Measurements from ENCODE around the gene STARD6.

DNA sequence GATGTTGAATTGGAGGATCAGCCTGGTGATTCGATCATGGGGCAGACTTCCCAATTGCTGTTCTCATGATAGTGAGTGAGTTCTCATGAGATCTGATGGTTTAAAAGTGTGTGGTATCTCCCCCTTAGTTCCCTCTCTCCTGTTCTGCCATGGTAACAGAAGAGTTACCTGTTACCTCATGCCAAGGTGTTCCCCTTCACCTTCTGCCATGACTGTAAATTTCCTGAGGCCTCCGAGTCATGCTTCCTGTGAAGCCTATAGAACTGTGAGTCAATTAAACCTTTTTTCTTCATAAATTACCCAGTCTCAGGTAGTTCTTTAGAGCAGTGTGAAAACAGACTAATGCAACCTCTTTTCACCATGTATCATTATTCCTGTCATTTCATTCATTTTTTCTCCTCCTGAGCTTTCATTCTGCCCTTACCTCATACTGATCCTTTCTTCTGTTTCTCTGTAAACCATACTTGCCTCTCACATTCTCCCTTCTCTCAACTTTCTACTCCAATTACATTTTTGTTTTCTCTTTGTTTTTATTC lies 22.0 kb downstream of the STARD6 start:
- TF ChIP-seq POLR2AphosphoS5 (IDR thresholded peaks at IDR 0.05; ENCODE audit: low read depth, low read length) (no peak), SIN3A (IDR thresholded peaks at IDR 0.05; ENCODE audit: borderline replicate concordance, insufficient read depth, low read depth, low read length) (no peak), TCF7L2 (IDR thresholded peaks at IDR 0.05; ENCODE audit: low read depth, low read length) (no peak)
- TF ChIP-seq, protein P1, sequence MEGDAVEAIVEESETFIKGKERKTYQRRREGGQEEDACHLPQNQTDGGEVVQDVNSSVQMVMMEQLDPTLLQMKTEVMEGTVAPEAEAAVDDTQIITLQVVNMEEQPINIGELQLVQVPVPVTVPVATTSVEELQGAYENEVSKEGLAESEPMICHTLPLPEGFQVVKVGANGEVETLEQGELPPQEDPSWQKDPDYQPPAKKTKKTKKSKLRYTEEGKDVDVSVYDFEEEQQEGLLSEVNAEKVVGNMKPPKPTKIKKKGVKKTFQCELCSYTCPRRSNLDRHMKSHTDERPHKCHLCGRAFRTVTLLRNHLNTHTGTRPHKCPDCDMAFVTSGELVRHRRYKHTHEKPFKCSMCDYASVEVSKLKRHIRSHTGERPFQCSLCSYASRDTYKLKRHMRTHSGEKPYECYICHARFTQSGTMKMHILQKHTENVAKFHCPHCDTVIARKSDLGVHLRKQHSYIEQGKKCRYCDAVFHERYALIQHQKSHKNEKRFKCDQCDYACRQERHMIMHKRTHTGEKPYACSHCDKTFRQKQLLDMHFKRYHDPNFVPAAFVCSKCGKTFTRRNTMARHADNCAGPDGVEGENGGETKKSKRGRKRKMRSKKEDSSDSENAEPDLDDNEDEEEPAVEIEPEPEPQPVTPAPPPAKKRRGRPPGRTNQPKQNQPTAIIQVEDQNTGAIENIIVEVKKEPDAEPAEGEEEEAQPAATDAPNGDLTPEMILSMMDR (IDR thresholded peaks at IDR 0.05), result no peak
- TF ChIP-seq, protein P2, sequence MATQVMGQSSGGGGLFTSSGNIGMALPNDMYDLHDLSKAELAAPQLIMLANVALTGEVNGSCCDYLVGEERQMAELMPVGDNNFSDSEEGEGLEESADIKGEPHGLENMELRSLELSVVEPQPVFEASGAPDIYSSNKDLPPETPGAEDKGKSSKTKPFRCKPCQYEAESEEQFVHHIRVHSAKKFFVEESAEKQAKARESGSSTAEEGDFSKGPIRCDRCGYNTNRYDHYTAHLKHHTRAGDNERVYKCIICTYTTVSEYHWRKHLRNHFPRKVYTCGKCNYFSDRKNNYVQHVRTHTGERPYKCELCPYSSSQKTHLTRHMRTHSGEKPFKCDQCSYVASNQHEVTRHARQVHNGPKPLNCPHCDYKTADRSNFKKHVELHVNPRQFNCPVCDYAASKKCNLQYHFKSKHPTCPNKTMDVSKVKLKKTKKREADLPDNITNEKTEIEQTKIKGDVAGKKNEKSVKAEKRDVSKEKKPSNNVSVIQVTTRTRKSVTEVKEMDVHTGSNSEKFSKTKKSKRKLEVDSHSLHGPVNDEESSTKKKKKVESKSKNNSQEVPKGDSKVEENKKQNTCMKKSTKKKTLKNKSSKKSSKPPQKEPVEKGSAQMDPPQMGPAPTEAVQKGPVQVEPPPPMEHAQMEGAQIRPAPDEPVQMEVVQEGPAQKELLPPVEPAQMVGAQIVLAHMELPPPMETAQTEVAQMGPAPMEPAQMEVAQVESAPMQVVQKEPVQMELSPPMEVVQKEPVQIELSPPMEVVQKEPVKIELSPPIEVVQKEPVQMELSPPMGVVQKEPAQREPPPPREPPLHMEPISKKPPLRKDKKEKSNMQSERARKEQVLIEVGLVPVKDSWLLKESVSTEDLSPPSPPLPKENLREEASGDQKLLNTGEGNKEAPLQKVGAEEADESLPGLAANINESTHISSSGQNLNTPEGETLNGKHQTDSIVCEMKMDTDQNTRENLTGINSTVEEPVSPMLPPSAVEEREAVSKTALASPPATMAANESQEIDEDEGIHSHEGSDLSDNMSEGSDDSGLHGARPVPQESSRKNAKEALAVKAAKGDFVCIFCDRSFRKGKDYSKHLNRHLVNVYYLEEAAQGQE (IDR thresholded peaks at IDR 0.05; ENCODE audit: insufficient read depth in 1 of 2, low read depth in 2 of 2, low read length in 1 of 2), result no peak
